Mesothelial cell of epicardium (in vitro differentiated cells): ENCODE data around the gene POMGNT1. TPM values are rescaled to one million over a fixed set of nuclear protein-coding genes. Genes with fewer than 3 reads are reported as not detected.

ENCODE experiments used
- DNase-seq, 2 experiments: peaks; one replicate each; pipeline ENCODE4 v3.0.0; 2021; ENCODE audit warnings: low spot score in 2 of 2; ENCODE audit not compliant: unreplicated experiment in 2 of 2
- H3K27ac Mint-ChIP-seq: 2 replicates; pipeline ENCODE4 v1.8.0; 2021; ENCODE audit warnings: mixed read lengths
- H3K27me3 Mint-ChIP-seq: 2 replicates; pipeline ENCODE4 v1.8.0; 2021; ENCODE audit warnings: low read depth, mixed read lengths
- H3K36me3 Mint-ChIP-seq: 2 replicates; pipeline ENCODE4 v1.8.0; 2021; ENCODE audit warnings: mixed read lengths
- H3K4me1 Mint-ChIP-seq: 2 replicates; pipeline ENCODE4 v1.8.0; 2021; ENCODE audit warnings: mixed read lengths
- H3K4me3 Mint-ChIP-seq: 2 replicates; pipeline ENCODE4 v1.8.0; 2021; ENCODE audit warnings: mild to moderate bottlenecking, moderate library complexity, mixed read lengths
- H3K9me3 Mint-ChIP-seq: 2 replicates; pipeline ENCODE4 v1.8.0; 2021; ENCODE audit warnings: mixed read lengths
- CTCF ChIP-seq: fragments of 200-600 bp; sonication (generic); IDR thresholded peaks from one replicate; pipeline ENCODE4 v1.5.0; 2021; ENCODE audit warnings: antibody characterized with exemption; ENCODE audit not compliant: unreplicated experiment
- total RNA-seq: library from RNA; stranded (reverse); gene quantifications from 3 replicates; pipeline ENCODE4 v1.2.1, GENCODE V29; 2021

The POMGNT1 gene
- total RNA-seq, 1 donor from 2014 or later = 87.1 TPM

GRCh38 chr1:46176211-46176865 lies 21.9 kb downstream of the POMGNT1 start, which contains the start of gene P3R3URF:
Gene P3R3URF (minus strand): TSS chr1:46176488. CDS start chr1:46176471, 17 bp downstream.
- H3K4me3 Mint-ChIP-seq = no peak within 1 kb of the TSS

DNA sequence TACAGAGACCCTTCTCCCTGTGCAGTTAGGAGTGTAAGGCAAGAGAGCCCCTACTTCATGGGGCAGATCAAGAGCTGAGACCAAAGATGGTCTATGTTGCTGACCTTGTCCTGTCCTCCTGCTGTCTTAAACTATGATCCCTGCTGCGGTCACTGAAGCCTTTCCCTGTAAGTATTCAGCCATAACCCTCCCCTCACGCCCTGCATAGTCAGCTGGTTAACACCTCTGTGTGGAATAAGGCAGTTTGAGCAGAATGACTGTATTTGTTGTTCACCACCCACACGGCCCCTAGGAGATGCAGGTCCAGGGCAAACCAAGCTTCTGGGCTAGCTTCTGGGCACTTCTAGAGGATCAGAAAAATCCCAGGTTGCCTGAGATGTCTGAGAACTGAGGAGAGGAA lies 23.0 kb downstream of the POMGNT1 start:
- peaks cover 14% of the 10 kb centered on the region for H3K4me1 Mint-ChIP-seq

More at GRCh38 chr1:46176211-46176865, 21.9 kb downstream of the POMGNT1 start, which contains the start of gene P3R3URF:
- H3K27ac Mint-ChIP-seq = no peak within 1 kb of the TSS
- DNase-seq = no peak
- peak; percentile 10 for TF ChIP-seq CTCF
- no peaks in the 10 kb centered on the region for H3K36me3 Mint-ChIP-seq
- no peaks in the 10 kb centered on the region for H3K9me3 Mint-ChIP-seq
- peaks cover 9% of the 10 kb centered on the region for H3K4me1 Mint-ChIP-seq
- no peaks in the 10 kb centered on the region for H3K27me3 Mint-ChIP-seq

DNA sequence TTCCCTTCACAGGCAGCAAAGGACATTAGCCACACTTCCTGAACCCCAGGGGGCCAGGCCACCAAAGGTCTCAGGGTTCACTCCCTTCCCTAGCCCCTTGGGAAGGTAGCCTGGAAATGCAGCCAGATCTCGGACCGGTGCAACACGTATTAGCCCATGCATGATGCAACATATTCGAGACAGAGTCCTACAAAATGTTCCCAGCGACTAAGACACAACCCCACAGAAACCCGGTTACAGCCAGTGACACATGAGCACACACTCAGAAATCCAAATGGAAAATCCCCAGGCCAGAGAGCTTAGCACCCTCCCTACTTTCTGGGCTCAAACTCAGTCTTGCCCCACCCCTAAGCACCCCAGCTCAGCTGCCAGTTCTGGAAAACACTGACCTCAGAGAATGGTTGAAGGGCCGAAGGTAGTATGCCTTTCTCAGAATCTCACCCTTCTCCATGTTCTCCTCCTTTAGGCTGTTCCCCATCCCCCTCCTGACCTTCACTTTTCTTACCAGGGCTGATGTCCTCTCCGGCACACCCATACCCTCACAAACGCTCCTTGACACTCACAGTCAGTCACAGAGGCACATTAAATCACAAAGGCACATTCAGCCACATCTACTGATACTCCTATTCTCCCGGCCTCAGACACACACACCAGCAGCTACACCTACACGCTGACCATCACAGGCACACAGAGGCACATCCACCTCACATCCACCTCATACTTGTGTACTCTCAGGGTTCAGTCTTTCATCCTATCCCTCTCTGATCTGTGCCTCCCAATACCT lies 23.6 kb downstream of the POMGNT1 start, which contains the start of gene TSPAN1:
Gene TSPAN1 (plus strand): TSS at position 640 of the 784 bp plus-strand sequence. CDS start 6,021 bp downstream, outside the sequence.
- no peak for DNase-seq
- peaks cover 14% of the 10 kb centered on the region for H3K4me1 Mint-ChIP-seq
- H3K4me3 Mint-ChIP-seq = no peak within 1 kb of the TSS
- H3K27me3 Mint-ChIP-seq = no peaks in the 10 kb centered on the region
- no peak within 1 kb of the TSS for H3K27ac Mint-ChIP-seq
- H3K36me3 Mint-ChIP-seq = no peaks in the 10 kb centered on the region
- TF ChIP-seq CTCF = no peak
- no peaks in the 10 kb centered on the region for H3K9me3 Mint-ChIP-seq

More for the DNA sequence above, 23.0 kb downstream of the POMGNT1 start:
- H3K4me3 Mint-ChIP-seq = no peak overlapping the region
- TF ChIP-seq CTCF = no peak
- no peaks in the 10 kb centered on the region for H3K9me3 Mint-ChIP-seq
- H3K27ac Mint-ChIP-seq = no peak overlapping the region
- no peak for DNase-seq
- no peaks in the 10 kb centered on the region for H3K27me3 Mint-ChIP-seq
- no peaks in the 10 kb centered on the region for H3K36me3 Mint-ChIP-seq

- Mint-ChIP-seq H3K27me3 (peaks cover 8% of the 10 kb centered on the region), H3K4me3 (no peak overlapping the region), H3K36me3 (no peaks in the 10 kb centered on the region), H3K9me3 (no peaks in the 10 kb centered on the region), H3K4me1 (peaks cover 14% of the 10 kb centered on the region), H3K27ac (no peak overlapping the region)
- no peak for DNase-seq
- TF ChIP-seq CTCF = no peak
Observed at GRCh38 chr1:46173361-46173856, 24.8 kb downstream of the POMGNT1 start.

GRCh38 chr1:46172321-46172720 lies 25.9 kb downstream of the POMGNT1 start:
- no peak for TF ChIP-seq CTCF
- no peak for DNase-seq
- Mint-ChIP-seq H3K4me3 (no peak overlapping the region), H3K4me1 (peaks cover 14% of the 10 kb centered on the region), H3K27me3 (peaks cover 18% of the 10 kb centered on the region), H3K27ac (no peak overlapping the region), H3K9me3 (no peaks in the 10 kb centered on the region), H3K36me3 (no peaks in the 10 kb centered on the region)
